ENCODE data around the gene EPC2. TPM values are rescaled to one million over a fixed set of nuclear protein-coding genes. Genes with fewer than 3 reads are reported as not detected.

Gene EPC2
- total and polyA plus RNA-seq, 2 of the 8 experiments (the other 6 are each of a cell fraction or from before 2014, with no cell fraction given) = 16.1 to 25.7 TPM

DNA sequence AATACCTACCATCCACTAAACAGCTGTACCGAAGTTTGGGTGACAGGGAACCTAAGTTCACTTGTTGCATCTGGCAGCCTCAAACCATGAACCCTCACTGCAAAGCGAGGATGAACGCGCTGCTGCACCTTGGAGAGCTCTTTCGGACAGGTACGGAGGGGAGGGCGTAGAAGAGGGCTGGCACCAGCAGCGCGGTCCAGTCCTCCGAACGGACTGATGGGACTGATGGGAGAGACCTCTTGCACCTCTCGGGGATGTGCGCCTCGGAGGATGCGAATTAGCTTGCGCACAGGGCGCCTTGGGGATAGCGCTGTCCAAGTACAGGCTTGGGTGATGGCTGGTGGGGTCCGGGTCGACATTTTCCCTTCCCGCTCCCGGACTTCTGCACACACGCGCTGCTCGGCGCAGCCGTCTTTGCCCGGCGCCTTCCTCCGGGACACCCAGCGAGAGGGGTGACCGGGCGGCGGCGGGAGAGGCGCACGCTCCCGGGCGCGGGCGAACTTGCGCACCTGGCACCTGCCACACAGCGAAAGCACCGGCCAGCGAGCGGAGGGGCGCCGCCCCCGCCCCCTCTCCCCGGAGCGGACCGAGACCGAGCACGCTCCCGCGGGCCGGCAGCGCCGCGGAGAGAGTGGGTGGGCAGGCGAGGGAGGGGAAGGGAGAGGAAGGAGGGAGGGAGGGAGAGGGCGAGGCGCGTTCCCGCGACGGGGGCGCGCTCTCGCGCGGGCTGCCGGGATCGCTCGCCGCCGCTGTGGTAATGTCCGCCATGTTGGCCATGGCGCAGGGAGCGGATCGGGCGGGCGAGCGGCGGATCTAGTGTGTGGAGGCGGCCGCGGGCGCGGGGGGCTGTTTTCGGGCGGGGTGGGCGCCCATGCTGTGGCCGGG, at the start of gene EPC2 (continued):
- TF ChIP-seq, protein P1, sequence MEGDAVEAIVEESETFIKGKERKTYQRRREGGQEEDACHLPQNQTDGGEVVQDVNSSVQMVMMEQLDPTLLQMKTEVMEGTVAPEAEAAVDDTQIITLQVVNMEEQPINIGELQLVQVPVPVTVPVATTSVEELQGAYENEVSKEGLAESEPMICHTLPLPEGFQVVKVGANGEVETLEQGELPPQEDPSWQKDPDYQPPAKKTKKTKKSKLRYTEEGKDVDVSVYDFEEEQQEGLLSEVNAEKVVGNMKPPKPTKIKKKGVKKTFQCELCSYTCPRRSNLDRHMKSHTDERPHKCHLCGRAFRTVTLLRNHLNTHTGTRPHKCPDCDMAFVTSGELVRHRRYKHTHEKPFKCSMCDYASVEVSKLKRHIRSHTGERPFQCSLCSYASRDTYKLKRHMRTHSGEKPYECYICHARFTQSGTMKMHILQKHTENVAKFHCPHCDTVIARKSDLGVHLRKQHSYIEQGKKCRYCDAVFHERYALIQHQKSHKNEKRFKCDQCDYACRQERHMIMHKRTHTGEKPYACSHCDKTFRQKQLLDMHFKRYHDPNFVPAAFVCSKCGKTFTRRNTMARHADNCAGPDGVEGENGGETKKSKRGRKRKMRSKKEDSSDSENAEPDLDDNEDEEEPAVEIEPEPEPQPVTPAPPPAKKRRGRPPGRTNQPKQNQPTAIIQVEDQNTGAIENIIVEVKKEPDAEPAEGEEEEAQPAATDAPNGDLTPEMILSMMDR (IDR thresholded peaks at IDR 0.05; ENCODE audit: control extremely low read depth in 1 of 3, insufficient read depth in 1 of 3, low read depth in 1 of 3, low read length in 3 of 3) = no peak
- TF ChIP-seq RNF2 (IDR thresholded peaks at IDR 0.05; ENCODE audit: borderline replicate concordance, low read depth, low read length, missing control alignments, poor library complexity, severe bottlenecking) (no peak), SP4 (IDR thresholded peaks at IDR 0.05; ENCODE audit: low read length) (no peak), SP1 (IDR thresholded peaks at IDR 0.05; ENCODE audit: low read depth, low read length) (0 out of 2 replicates have a peak, but pooled peaks have one; percentile 15), KDM5A (IDR thresholded peaks at IDR 0.05; ENCODE audit: low read length) (no peak; the same call in 1 of the 2 replicates), HDAC2 (IDR thresholded peaks at IDR 0.05; ENCODE audit: borderline replicate concordance in 1 of 2, low read depth in 2 of 2, low read length in 2 of 2) (peak; percentile 41 to 42; a peak in 2 of 4 replicates), POLR2A (IDR thresholded peaks at IDR 0.05; ENCODE audit: control extremely low read depth in 1 of 2, low read depth in 2 of 2, low read length in 2 of 2) (peak; percentile 93 to 94), NRF1 (IDR thresholded peaks at IDR 0.05; ENCODE audit: low read depth, low read length) (no peak), CTBP2 (IDR thresholded peaks at IDR 0.05; ENCODE audit: borderline replicate concordance, insufficient read depth, insufficient read length, low read length) (no peak), RBBP5 (IDR thresholded peaks at IDR 0.05; ENCODE audit: borderline replicate concordance, low read depth, low read length) (peak; percentile 100; the same call in 1 of the 2 replicates), GABPA (IDR thresholded peaks at IDR 0.05; ENCODE audit: borderline replicate concordance, insufficient read depth, low read length) (no peak), CHD1 (IDR thresholded peaks at IDR 0.05; ENCODE audit: low read depth, low read length) (no peak), NANOG (IDR thresholded peaks at IDR 0.05; ENCODE audit: insufficient read depth, low read depth, low read length, poor library complexity, severe bottlenecking) (no peak), TEAD4 (IDR thresholded peaks at IDR 0.05; ENCODE audit: low read depth, low read length) (no peak)
- TF ChIP-seq, protein P2, sequence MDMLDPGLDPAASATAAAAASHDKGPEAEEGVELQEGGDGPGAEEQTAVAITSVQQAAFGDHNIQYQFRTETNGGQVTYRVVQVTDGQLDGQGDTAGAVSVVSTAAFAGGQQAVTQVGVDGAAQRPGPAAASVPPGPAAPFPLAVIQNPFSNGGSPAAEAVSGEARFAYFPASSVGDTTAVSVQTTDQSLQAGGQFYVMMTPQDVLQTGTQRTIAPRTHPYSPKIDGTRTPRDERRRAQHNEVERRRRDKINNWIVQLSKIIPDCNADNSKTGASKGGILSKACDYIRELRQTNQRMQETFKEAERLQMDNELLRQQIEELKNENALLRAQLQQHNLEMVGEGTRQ (IDR thresholded peaks at IDR 0.05; ENCODE audit: low read length) = no peak

Data from H1 (cell line).